Left kidney (tissue), 2 donors: Measurements from ENCODE around the gene UNK. TPM values are rescaled to one million over a fixed set of nuclear protein-coding genes. Genes with fewer than 3 reads are reported as not detected.

ENCODE experiments used
- DNase-seq: peaks from one replicate; pipeline ENCODE4 v3.0.0-alpha.2; 2013
- polyA plus RNA-seq: library from polyadenylated mRNA; unstranded; fragments of 120-200 nt; gene quantifications from one replicate; pipeline ENCODE4 v1.2.1, GENCODE V29; 2013; ENCODE audit not compliant: insufficient read length

Gene UNK
- polyA plus RNA-seq, 1 donor, result 50.3 TPM

DNA sequence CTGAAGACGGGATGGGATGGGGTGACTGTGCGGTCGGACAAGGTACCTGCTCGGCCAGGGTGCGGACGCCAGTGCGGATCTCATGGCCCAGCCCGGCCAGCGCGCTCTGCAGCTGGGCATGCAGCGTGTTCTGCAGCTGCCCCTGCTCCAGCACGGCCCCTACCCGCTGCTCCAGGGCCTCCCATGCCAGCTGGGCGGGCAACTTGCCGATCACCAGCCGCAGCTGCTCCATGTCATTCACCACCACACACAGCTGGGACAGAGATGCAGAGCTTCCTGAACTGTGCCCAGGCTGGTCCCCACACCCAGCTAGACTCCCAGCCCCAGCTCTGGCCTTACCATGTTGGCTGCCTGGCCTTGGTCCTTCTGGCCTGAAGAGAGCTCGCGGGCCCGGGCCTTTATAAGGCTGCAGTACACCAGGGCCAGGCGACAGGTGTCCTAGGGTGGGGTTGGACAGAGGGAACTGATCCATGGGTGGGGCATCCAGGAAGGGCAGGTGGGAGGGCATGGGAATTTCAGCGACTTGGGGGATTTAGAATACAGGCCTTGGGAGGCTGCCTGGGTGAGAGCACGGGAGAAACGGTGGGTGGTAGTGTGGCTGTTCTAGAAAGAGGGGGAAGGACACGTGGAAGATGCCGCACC lies 49.8 kb downstream of the UNK start:
- no peak for DNase-seq

DNA sequence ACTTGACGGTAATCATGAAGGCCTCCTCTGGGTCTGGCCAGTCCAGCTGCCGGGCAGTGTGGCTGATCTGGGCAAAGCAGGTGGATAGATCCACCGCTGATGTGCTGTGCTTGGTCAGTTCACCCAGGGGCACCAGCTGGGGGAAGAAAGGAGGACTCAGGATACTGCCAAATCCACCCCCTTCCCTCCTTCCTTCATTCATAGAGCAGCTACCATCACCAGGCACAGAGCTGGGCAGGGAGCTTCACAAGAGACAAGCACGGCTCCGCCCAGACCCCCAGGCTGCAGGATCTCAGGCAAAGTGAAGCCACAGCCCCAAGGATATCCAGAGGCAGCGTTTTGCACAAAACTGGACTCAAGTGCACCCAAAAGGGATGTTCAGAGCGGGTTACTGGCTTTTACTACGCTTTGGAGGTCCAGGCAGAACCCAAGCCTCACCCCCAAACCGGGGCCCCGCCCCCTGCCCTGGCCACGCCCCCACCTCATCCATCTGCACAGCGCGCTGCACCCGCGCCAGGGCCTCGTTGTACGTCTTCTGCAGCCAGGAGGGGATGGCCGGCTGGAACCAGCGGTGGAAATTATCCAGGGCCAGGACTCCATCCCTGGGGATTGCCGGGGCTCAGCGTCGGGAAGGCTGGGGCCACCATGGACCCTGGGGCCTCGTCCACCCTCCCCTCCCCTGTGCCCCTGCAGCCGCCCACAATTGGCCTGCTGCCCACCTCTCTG lies 50.5 kb downstream of the UNK start:
- DNase-seq, result no peak

DNA sequence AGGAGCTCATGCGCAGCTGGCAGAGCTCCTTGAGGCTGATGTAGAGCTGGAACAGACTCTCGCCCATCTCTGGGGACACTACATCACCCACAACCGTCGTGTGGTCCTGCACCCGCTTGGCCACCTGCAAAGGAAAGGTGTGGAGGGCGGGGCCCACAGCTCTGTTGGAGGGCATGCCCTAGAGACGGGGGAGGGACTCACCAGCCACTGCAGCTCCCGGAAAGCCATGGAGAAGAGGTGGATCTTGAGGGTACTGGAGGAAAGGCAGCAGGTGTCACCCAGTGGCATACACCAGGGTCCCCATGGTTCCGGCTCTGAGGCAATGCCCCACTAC lies 51.0 kb downstream of the UNK start:
- DNase-seq, result no peak

DNA sequence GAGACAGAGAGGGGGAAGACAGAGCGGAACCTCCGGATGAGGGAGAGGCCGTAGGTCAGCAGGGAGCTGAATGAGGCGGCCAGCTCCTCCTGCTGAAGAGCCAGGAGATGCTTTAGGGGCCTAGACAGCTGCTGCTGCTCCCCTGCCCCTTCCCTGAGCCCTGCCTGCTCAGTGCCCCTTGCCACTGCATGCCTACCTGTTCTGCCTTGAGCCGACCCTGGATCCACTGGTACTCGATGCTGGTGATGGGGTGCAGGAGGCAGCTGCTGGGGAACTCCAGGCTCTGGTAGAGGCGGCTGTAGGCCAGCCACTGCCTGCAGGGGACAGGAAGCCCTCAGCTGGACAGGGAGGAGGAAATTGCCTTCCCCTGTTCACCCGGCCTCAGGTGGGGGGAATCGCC lies 52.0 kb downstream of the UNK start:
- no peak for DNase-seq

DNA sequence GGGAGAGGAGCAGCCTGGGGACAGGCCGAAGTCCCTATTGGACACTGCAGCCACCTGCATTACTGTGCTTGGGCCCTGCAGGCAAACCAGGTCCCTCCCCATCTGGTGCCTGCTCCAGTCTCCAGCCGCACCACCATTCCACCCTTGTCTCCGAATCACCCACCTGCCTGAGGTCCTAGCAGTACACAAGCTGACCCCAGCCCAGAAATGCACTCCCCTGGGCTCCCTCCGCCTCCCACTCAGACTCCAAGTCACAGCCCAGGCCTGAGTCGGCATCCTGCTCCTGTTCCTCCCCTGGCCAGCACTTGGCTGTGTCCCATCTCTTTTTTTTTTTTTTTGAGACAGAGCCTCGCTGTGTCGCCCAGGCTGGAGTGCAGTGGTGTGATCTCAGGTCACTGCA lies 53.3 kb downstream of the UNK start:
- no peak for DNase-seq

DNA sequence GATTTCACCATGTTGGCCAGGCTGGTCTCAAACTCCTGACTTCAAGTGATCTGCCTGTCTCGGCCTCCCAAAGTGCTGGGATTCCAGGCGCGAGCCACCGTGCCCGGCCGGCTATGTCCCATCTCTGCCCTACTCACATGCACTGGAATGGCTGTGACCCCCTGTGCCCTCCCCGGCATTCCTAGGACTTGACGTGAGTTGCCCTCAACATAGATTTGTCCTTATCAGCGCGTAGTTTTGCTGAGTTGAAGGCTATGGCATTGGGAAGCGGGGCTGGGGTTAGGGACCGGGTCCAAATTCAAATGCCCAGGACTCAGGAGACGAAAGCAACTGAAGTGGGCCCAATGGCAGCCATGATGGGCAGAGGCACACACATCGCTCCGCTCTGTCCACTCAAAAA lies 53.8 kb downstream of the UNK start:
- DNase-seq, result no peak

DNA sequence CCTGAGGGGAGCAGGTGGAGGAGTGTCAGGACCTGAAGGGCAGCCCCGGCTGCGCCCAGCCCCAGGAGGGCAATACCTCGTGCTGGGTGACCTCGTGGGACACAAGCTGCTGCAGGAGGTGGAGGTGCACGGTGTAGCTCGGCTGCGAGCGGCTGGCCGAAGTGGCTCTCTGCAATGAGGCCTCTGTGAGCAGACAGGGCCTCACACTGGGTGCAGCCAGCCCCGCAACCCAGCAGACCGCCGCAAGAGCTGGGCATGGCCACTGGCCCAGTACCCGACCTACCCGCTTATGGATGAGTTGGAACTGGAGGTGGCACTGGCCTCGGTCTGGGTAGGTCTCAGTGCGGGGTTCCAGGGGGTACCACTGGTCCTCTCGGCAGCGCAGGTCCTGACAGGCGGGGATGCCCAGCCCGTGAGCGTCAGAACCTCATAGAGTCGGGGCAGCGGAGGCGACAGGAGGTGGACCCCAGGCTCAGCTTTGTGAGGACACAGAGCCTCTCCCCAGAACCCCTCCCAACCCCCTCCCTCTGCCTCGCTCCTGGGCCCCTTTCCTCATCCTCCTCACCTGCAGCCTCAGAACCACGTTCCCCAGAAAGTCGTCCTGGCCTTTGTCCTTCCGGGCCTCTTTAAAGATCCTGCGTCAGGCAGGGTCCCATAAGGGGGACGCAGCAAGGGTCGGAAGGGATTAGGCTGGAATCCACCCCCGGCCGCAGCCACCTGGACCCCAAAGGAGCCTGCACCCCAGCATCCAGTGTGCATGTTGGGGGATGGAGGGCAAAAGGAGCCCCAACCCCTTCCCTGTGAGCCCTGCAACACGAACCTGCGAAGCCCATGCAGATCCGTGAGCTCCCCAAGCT lies 55.6 kb downstream of the UNK start:
- no peak for DNase-seq

DNA sequence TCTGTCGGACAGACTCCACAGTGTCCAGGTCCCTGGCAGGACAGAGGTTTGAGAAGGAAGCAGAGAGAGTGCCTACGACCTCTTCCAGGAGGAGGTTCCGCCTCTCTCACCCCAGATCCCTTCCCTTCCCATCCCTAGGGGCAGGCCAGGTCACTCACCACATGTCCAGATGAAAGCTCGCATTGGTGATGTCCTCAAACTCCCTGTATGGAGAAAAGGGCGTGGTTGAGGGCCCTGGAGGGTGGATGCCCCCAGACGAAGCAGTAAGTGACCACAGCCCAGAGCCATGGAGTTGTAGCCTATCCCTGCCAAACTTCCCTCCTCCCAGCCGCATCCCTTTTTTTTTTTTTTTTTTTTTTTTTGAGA lies 56.2 kb downstream of the UNK start:
- DNase-seq, result no peak

DNA sequence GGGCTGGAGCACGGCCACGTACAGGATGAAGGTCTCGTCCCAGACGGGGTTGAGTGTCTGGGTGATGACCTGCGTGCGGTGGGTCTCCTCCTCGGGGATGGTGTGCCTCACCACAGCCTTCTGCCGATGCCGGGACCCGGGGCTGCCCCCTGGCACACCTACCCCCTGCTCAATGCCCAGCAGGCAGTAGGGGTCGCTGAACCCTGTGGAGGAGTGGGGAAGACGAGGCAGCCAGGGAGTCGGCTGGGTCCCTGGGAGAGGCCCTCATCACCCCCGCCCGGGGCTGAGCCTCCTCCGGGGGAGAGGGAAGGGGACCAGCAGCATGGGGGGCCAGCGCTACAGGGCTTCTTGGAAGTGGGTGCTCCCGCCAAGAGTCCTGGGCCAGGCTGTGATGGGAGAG lies 57.8 kb downstream of the UNK start:
- DNase-seq, result no peak

DNA sequence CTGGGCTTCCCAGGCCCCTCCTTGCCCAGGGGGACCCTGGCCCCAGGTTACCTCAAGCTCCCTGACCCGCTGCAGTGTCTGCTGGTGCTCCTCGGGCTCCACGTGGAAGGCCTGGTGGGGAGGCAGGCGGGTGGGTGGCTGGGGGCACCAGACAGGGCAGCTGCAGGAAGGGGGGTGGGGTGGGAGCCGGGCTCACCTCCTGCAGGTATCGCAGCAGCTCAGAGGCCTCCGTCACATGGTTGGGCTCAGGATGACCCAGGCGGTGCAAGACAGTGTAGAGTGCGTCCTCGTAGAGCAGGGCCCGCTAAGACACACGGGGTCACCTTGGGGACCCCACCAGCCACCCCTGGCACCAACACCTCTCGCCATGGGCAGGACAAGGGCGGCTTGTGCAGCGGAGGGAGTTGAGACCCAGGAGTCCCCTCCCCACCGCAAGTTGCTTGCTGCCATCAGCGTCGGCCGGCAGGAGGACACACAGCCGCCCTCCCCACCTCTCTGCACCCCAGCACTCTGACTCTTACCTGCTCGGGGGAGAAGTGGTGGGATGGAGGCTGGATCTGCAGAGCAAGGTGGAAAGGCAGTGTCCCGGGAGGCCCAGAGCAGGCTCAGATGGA lies 58.5 kb downstream of the UNK start:
- no peak for DNase-seq

DNA sequence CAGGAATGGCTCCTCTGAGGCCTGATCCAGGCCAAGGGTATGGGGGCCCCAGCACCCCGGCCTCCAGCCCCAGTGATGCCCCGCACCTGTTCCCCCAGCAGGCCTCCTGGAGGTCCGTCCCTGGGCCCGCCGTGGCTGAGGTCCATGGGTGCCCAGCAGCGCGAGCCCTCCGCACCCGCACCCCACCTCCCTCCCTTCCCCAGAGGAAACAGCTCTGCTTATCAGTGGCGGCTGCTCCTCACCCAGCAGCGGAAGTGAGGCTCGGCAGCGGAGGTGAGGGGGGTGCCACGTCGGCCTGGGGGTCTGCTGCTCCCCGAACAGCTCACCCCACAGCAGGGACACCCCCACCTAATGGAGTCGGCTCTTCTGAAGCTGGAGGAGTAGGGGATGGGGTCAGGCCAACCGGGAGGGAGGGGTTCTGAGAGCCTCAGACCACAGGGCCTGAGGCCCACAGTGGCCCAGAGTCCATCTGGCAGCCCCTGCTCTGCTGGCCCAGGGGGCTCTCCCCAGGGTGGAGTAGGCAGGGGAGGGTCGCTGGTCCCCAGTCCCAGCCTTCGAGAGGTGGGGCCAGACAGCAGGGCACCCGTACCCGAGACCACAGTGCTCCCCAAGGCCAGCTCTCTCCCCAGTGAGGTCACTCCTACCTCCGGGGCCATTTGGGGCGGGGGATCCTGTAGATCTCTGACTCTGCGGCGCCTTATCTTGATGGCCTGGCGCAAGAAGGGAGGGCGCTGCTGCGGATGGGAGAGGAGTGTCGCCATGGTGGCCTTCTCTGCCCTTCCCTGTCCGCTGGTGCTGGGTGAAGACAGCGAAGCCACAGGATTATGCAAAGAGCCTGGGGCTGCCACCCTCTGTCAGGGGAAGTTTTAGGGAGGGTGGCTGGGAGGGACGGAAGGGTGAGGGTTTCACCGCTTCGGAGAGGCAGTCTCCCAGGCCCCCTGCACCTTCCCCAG lies 59.2 kb downstream of the UNK start, which contains the start of gene UNC13D:
UNC13D (minus strand) TSS at position 828 of the 953 bp plus-strand sequence; CDS start at position 761, 67 bp downstream.
- no peak for DNase-seq

DNA sequence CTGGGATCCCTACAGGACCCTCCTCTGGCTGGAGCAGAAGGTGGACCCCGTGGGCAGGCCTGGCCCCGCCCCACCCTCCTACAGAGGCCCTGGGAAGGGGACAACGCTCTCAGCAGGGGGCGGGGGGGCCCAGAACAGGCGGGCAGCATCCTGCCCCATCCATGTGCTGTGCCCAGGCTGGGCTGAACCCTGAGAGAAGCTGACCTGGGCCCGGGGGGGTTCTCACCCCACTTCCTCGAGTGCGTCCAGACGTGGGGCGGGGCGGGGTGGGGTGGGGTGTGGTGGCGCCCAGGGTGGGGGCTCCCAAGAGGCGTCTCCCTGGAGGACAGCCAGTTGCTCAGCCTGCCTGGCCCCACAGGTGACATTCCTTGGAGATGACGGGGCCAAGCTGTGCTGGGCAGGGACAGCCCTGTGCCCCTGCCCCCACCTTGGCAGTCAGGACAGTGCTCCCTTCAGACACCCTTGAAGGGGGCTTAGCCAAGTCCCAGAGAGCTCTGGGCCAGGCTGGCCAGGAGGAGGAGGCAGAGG lies 60.0 kb downstream of the UNK start:
- no peak for DNase-seq

DNA sequence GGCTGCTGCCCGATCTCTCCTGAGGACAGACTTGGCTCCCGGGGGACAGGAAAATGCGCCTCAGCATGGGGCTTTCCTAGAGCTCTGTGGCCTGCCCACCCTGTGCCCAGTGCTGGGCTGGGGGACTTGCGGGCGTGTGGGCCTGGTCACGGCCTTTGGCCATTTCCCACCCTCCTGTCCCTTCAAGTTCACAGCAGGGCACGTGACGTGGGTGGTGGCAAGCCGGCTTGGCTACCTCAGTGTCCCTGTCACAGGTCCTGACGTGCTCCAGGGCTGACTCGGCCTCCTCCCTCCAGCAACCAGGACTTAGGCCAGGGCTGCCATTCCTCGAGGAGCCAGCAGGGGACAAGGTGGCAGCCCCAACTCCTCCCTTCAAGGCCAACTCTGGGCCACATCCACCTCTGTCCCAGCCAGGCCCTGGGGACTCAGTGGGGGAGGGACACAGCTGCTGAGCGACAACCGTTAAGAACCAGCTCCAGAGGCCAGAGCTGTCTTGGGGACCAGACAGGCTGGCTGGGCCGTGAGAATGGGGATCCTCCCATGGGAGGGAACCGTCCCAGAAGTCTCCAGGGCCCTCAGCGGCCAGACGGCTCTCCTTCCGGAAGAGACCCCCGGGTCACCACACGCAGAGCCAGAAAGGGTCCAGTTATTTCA lies 60.6 kb downstream of the UNK start:
- DNase-seq, result no peak

DNA sequence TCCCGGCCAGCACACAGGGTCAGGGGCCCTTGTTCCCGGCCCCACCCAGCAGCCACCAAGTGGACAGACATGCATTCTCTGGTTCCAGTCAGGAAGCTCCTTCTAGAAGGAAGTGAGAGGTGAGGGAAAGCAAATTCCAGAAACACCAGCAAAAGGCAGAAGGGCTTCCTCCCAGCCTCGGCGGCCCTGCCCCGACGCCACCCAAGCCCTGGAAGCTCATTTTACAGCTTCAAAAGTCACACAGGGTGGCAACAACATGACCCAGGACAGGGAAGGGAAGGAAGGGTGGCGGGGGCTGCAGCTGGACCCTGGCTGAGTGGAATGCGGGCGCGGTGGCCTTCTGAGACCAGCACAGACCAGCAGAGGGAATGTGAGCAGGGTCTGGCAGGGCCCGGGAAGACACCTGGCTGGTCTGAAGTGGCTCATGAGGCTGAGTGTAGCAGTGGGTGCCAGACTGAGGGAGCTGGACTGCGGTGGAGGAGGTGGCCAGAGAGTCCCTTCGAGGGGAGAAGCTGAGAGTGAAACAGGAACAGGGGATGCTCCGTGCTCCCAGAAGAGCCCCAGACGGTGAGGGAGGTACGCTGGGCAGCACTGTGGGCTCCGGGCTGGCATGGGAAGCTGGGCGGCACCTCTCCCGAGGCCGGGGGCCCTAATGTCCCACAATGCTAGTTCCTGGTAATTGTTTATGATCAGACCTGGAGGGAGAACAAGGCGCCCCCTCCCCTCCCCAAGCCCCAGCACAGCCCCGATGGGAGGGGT lies 61.5 kb downstream of the UNK start:
- no peak for DNase-seq

DNA sequence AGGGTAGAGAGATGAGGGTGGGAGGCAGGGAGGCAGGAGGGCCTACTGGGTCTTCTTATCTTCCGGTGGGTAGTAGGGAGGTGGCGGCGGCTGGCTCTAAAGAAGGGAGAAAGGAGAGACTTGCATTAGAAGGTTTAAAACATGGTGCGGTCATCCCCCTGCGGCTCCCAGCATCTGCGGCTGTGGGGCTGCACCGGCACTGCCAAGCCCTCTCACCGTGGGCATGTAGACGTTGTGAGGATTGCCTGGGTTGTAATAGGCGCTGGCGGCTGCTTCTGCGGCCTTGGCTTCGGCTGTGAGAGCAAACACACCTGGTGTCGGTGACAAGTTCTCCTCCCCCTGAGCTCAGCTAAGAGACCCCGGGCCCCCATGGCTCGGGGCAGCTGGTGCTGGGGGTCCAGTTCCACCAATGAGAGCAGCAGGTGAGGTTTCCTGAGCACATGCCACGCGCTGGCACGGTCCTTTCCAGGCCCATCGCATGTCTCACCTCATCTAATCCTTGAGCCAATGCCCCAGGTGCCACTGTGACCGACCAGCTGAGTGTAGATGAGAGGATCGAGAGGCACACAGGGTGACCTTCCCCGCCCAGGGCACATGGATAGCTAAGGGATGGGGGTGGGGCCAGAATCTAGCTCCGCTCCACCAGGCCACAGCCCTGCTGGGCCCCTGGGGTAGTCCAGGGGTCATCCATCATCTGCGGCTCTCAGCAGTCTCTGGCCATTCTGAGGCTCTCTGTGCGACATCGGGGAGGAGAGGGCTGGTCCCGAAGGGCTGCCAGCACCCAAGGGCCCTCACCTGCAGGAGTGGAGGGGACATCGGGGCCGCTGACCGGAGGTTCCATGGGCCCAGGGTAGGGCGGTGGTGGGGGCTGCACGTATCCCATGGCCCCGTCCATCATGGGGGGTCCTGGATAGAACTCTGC lies 62.3 kb downstream of the UNK start:
- DNase-seq, result no peak

DNA sequence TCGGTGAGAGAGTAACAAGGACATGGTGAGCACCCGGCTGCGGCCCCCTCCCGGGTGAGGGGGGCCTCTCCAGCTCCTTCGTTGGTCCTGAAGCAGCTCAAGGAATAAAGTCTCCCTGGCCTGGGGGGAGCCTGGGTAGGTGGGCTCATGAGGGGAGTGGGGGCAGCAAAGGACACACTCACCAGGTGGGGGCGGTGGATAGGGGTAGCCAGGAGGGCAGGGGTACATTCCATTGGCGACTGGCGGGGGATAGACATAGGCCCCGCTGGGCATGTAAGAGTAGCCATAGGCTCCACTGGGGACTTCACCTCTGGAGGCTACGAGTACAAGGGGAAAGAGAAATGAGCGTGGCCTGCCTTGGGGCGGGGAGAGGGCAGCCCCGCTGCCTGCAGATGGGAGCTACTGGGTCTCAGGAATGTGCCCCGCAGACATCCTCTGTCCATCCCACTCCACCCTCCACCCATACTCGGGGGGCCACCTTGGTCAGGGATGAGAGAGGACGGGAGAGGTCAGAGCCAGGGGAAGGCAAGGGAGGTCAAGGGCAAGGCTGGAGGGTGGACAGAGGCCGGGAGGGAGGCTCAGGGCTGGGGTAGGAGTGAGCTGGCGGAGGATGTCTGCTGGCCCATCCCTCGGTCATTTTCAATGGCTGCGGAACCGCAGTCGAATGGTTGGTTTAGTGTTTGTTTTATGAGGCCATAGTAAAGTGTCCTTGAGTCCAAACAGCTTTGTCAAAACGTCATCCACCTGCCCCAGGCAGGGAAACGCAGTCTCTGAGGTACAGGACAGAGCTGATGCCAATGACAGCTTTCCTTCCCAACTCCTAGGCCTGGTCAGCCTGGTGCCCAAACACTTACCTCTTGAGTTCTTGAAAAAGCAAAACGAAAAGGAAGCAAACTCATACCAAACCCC lies 63.3 kb downstream of the UNK start:
- no peak for DNase-seq

DNA sequence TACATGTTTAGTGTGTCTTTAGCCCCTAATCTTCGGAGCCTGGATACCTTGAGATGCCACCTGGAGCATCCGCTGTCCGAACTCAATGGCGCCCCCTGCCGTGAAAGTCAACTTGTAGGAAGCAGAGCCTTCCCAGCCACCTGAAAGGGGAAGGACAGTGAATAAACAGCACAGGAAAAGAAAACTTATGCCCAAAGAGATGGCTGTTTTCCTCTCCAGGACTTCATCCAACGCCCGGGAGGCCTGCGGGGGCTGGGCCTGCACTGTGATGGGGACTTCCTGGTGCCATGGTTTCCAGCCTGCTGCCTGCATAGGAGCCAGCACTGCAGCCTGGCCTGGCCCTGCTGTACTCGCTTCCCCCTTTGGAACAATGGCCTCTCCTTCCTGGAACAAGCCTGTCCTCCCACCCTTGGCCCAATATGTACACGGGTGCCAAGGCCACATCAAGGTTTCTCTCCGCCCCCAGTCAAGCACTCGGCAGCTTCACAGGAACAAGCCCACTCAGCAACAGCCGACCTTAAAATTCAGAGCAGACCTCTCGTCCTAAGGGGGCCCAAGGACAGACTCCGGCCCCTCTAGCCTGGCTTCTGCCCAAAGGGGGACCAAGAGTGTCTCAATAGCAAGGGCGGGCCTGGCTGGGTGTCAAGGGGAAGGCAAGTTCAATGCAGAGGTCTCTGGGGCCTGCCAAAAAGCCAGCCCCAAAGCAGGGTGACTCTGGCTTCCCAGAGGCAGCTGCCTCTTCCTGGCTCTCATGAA lies 64.1 kb downstream of the UNK start:
- no peak for DNase-seq
